Measurements from ENCODE around the gene THTPA. TPM values are rescaled to one million over a fixed set of nuclear protein-coding genes. Genes with fewer than 3 reads are reported as not detected.
A peak's percentile ranks its signal among the peaks of the same experiment; 100 is the strongest.
"Not testable (repeated sequence)": the region's sequence is repeated elsewhere in the genome, so short reads cannot be mapped to it uniquely, and the experiment has no call there.

The THTPA gene
- total RNA-seq, 1 experiment from 2014 or later: 19.5 TPM

- no peak for DNase-seq (ENCODE audit: low read depth)
Observed at GRCh38 chr14:23532658-23533057, 23.4 kb upstream of the THTPA start.

GRCh38 chr14:23533652-23534435 lies 22.2 kb upstream of the THTPA start:
- no peak for DNase-seq (ENCODE audit: low read depth)

GRCh38 chr14:23535943-23536342 lies 20.1 kb upstream of the THTPA start:
- DNase-seq (ENCODE audit: low read depth): no peak

- DNase-seq (ENCODE audit: low read depth): no peak
Observed at GRCh38 chr14:23536494-23536893, 19.6 kb upstream of the THTPA start.

- DNase-seq (ENCODE audit: low read depth): not testable (repeated sequence)
Observed at GRCh38 chr14:23536906-23537305, 19.2 kb upstream of the THTPA start.

GRCh38 chr14:23537351-23538049 lies 18.6 kb upstream of the THTPA start:
- peak; percentile 63 for DNase-seq (ENCODE audit: low read depth)

GRCh38 chr14:23538050-23538718 lies 17.9 kb upstream of the THTPA start:
- DNase-seq (ENCODE audit: low read depth): no peak

- DNase-seq (ENCODE audit: low read depth): no peak
Observed at GRCh38 chr14:23538785-23539184, 17.3 kb upstream of the THTPA start.

- peak; percentile 29 for DNase-seq (ENCODE audit: low read depth)
Observed at GRCh38 chr14:23539248-23540140, 16.6 kb upstream of the THTPA start.

- DNase-seq (ENCODE audit: low read depth): no peak
Observed at GRCh38 chr14:23540141-23540469, 16.0 kb upstream of the THTPA start.

GRCh38 chr14:23542261-23542660 lies 13.8 kb upstream of the THTPA start:
- DNase-seq (ENCODE audit: low read depth): no peak

- no peak for DNase-seq (ENCODE audit: low read depth)
Observed at GRCh38 chr14:23543403-23543802, 12.7 kb upstream of the THTPA start.

- no peak for DNase-seq (ENCODE audit: low read depth)
Observed at GRCh38 chr14:23544511-23545447, 11.3 kb upstream of the THTPA start.

GRCh38 chr14:23545740-23546365 lies 10.2 kb upstream of the THTPA start:
- no peak for DNase-seq (ENCODE audit: low read depth)

GRCh38 chr14:23546450-23547035 lies 9.5 kb upstream of the THTPA start:
- no peak for DNase-seq (ENCODE audit: low read depth)

- no peak for DNase-seq (ENCODE audit: low read depth)
Observed at GRCh38 chr14:23547924-23548323, 8.1 kb upstream of the THTPA start.

GRCh38 chr14:23548351-23549318 lies 7.4 kb upstream of the THTPA start:
- DNase-seq (ENCODE audit: low read depth): no peak

- DNase-seq (ENCODE audit: low read depth): no peak
Observed at GRCh38 chr14:23550131-23550811, 5.8 kb upstream of the THTPA start.

Data from HT1080 (cell line).